HepG2 (cell line): ENCODE measurements around the gene ODC1. TPM values are rescaled to one million over a fixed set of nuclear protein-coding genes. Genes with fewer than 3 reads are reported as not detected.

Source experiments
- CBX2 ChIP-seq, 2 experiments: fragments of 200-600 bp in 1 of 2; sonication (generic); formaldehyde crosslinking in 1 of 2; IDR thresholded peaks; 2 replicates each; pipeline versions ENCODE4 v1.7.0 to v1.8.1; 2018 to 2022; ENCODE audit warnings: low read depth in 2 of 2, low read length in 1 of 2, mild to moderate bottlenecking in 1 of 2, missing genetic modification reagents in 1 of 2
- CEBPG ChIP-seq: IDR thresholded peaks from 2 replicates; pipeline ENCODE4 v1.6.1; 2016
- DZIP1 ChIP-seq: sonication (generic); formaldehyde crosslinking; IDR thresholded peaks from 2 replicates; pipeline ENCODE4 v1.5.0; 2020; ENCODE audit warnings: mild to moderate bottlenecking, missing genetic modification reagents
- HCFC1 ChIP-seq: fragments of 150-350 bp; IDR thresholded peaks from 2 replicates; pipeline ENCODE4 v1.6.1; 2014; ENCODE audit warnings: low read depth, low read length
- JUND ChIP-seq: sonication (generic); formaldehyde crosslinking; IDR thresholded peaks from 2 replicates; pipeline ENCODE4 v1.8.0; 2022; ENCODE audit warnings: mild to moderate bottlenecking, missing genetic modification reagents
- MTA1 ChIP-seq: sonication (generic); formaldehyde crosslinking; IDR thresholded peaks from 2 replicates; pipeline ENCODE4 v1.4.0; 2020; ENCODE audit warnings: missing genetic modification reagents, mild to moderate bottlenecking, borderline replicate concordance
- NR0B2 ChIP-seq: sonication (generic); formaldehyde crosslinking; IDR thresholded peaks from 2 replicates; pipeline ENCODE4 v1.4.0; 2020; ENCODE audit warnings: mild to moderate bottlenecking, missing genetic modification reagents
- PAF1 ChIP-seq: IDR thresholded peaks from 2 replicates; pipeline ENCODE4 v1.6.1; 2016; ENCODE audit warnings: missing genetic modification reagents, missing compliant biosample characterization
- POLR2A ChIP-seq, 2 experiments: IDR thresholded peaks; 2 replicates each; pipeline ENCODE4 v1.6.1; 2011; ENCODE audit warnings: low read depth in 2 of 2, low read length in 2 of 2, mild to moderate bottlenecking in 1 of 2, moderate library complexity in 1 of 2; ENCODE audit not compliant: insufficient read depth in 1 of 2
- POLR2G ChIP-seq: fragments of 200-400 bp; formaldehyde crosslinking; IDR thresholded peaks from 2 replicates; pipeline ENCODE4 v1.6.1; 2018; ENCODE audit warnings: mild to moderate bottlenecking, low read depth, low read length, moderate library complexity
- RCOR2 ChIP-seq: IDR thresholded peaks from 2 replicates; pipeline ENCODE4 v1.6.1; 2016; ENCODE audit warnings: missing biosample characterization, missing genetic modification reagents
- SUZ12 ChIP-seq: fragments of 150-350 bp; IDR thresholded peaks from 2 replicates; pipeline ENCODE4 v1.6.1; 2014; ENCODE audit warnings: low read depth, low read length
- TAF1 ChIP-seq: sonication (generic); formaldehyde crosslinking; IDR thresholded peaks from 2 replicates; pipeline ENCODE4 v1.4.0; 2020; ENCODE audit warnings: missing genetic modification reagents
- TBL1XR1 ChIP-seq: fragments of 150-350 bp; IDR thresholded peaks from 2 replicates; pipeline ENCODE4 v1.6.1; 2014; ENCODE audit warnings: borderline replicate concordance, low read length; ENCODE audit not compliant: partially characterized antibody
- TFE3 ChIP-seq: IDR thresholded peaks from 2 replicates; pipeline ENCODE4 v1.6.1; 2016
- ZKSCAN5 ChIP-seq: sonication (generic); formaldehyde crosslinking; IDR thresholded peaks from 2 replicates; pipeline ENCODE4 v1.5.1; 2020; ENCODE audit warnings: mild to moderate bottlenecking, missing genetic modification reagents
- ZNF274 ChIP-seq: sonication (generic); formaldehyde crosslinking; IDR thresholded peaks from 2 replicates; pipeline ENCODE4 v1.5.1; 2020; ENCODE audit warnings: mild to moderate bottlenecking, missing genetic modification reagents
- ZNF431 ChIP-seq: sonication (generic); formaldehyde crosslinking; IDR thresholded peaks from 2 replicates; pipeline ENCODE4 v1.9.0; 2022; ENCODE audit warnings: missing genetic modification reagents, low read depth, mild to moderate bottlenecking, borderline replicate concordance
- ZNF614 ChIP-seq: IDR thresholded peaks from 2 replicates; pipeline ENCODE4 v1.6.1; 2018; ENCODE audit warnings: missing biosample characterization, missing genetic modification reagents, inconsistent platforms, borderline replicate concordance
- ZNF768 ChIP-seq: sonication (generic); formaldehyde crosslinking; IDR thresholded peaks from 2 replicates; pipeline ENCODE4 v1.4.0; 2020; ENCODE audit warnings: missing genetic modification reagents
- ZNF772 ChIP-seq: sonication (generic); formaldehyde crosslinking; IDR thresholded peaks from 2 replicates; pipeline ENCODE4 v1.5.0; 2020; ENCODE audit warnings: mild to moderate bottlenecking, missing genetic modification reagents
- polyA plus RNA-seq, 8 experiments: library from polyadenylated mRNA; depleted of rRNA in 3 of 8; stranded (reverse) in 7 of 8; unstranded in 1 of 8; fragments of >200 nt; fragmentation: Illumina TruSeq in 4 of 8; extraction: Trizol in 4 of 8; gene quantifications; 2 replicates each; pipeline versions ENCODE4 v1.2.1 to v1.2.3, GENCODE V29; 2011 to 2016; ENCODE audit warnings: low read depth in 4 of 8, missing spikeins in 1 of 8, mixed read lengths in 1 of 8; ENCODE audit not compliant: insufficient read depth in 1 of 8
- total RNA-seq, 5 experiments: library from RNA; depleted of rRNA; stranded (reverse); fragments of >200 nt; fragmentation: Illumina TruSeq; extraction: Trizol; gene quantifications; 2 replicates each; pipeline ENCODE4 v1.2.3, GENCODE V29; 2016; ENCODE audit warnings: low read depth in 1 of 5
- TF ChIP-seq, protein P1 (sequence below): sonication (generic); formaldehyde crosslinking; IDR thresholded peaks from 2 replicates; pipeline ENCODE4 v1.5.0; 2020; ENCODE audit warnings: mild to moderate bottlenecking, missing genetic modification reagents, moderate library complexity

The ODC1 gene
- total and polyA plus RNA-seq, 2 of the 13 experiments (the other 11 are each of a cell fraction or from before 2014, with no cell fraction given): 142 to 371 TPM

- TF ChIP-seq RCOR2 (CRISPR knock-in tag): peak; percentile 78
- TF ChIP-seq NR0B2 (CRISPR knock-in tag): no peak
- no peak for TF ChIP-seq SUZ12
- TF ChIP-seq JUND (CRISPR knock-in tag): 0 out of 2 replicates have a peak, but pooled peaks have one; percentile 41
- peak; percentile 72; the same call in 1 of the 2 replicates for TF ChIP-seq ZNF274 (CRISPR knock-in tag)
- no peak for TF ChIP-seq HCFC1
- peak; percentile 31; the same call in 1 of the 2 replicates for TF ChIP-seq ZNF768
- no peak for TF ChIP-seq PAF1 (CRISPR knock-in tag)
- no peak for TF ChIP-seq ZKSCAN5 (CRISPR knock-in tag)
- TF ChIP-seq TAF1: no peak
- peak; percentile 18 for TF ChIP-seq TBL1XR1
- no peak for TF ChIP-seq ZNF431
- TF ChIP-seq ZNF614 (CRISPR knock-in tag): peak; percentile 62; the same call in 1 of the 2 replicates
- TF ChIP-seq CBX2 (IDR thresholded peaks at IDR 0.05; ENCODE audit: low read depth, low read length): no peak
- TF ChIP-seq CBX2 (CRISPR knock-in tag; IDR thresholded peaks at IDR 0.05; ENCODE audit: low read depth): no peak
- peak; percentile 15; the same call in 1 of the 2 replicates for TF ChIP-seq ZNF772 (CRISPR knock-in tag)
- TF ChIP-seq TFE3 (CRISPR knock-in tag): 0 out of 2 replicates have a peak, but pooled peaks have one; percentile 30
- TF ChIP-seq CEBPG (CRISPR knock-in tag): 0 out of 2 replicates have a peak, but pooled peaks have one; percentile 27
- no peak; the same call in 1 of the 2 replicates for TF ChIP-seq MTA1 (CRISPR knock-in tag)
- peak; percentile 78 for TF ChIP-seq POLR2G
- TF ChIP-seq, protein P1, sequence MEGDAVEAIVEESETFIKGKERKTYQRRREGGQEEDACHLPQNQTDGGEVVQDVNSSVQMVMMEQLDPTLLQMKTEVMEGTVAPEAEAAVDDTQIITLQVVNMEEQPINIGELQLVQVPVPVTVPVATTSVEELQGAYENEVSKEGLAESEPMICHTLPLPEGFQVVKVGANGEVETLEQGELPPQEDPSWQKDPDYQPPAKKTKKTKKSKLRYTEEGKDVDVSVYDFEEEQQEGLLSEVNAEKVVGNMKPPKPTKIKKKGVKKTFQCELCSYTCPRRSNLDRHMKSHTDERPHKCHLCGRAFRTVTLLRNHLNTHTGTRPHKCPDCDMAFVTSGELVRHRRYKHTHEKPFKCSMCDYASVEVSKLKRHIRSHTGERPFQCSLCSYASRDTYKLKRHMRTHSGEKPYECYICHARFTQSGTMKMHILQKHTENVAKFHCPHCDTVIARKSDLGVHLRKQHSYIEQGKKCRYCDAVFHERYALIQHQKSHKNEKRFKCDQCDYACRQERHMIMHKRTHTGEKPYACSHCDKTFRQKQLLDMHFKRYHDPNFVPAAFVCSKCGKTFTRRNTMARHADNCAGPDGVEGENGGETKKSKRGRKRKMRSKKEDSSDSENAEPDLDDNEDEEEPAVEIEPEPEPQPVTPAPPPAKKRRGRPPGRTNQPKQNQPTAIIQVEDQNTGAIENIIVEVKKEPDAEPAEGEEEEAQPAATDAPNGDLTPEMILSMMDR (CRISPR knock-in tag): no peak; the same call in none of the 2 replicates
- TF ChIP-seq POLR2A (IDR thresholded peaks at IDR 0.05; ENCODE audit: insufficient read depth in 1 of 2, low read depth in 2 of 2, low read length in 2 of 2): peak in 1 of 2 experiments; percentile 54; a peak in 1 of 4 replicates
- no peak for TF ChIP-seq DZIP1 (CRISPR knock-in tag)
Observed at GRCh38 chr2:10400978-10401951, 46.9 kb downstream of the ODC1 start (continued).
